RWPE2 (cell line): ENCODE measurements around the gene BMERB1.

ENCODE experiments used
- ATAC-seq: fragments of 200-7000 bp; cut with Tn5 transposase; 3 replicates; pipeline ENCODE4 v1.9.1; 2021; ENCODE audit warnings: low read depth
- DNase-seq: peaks from one replicate; pipeline ENCODE4 v3.0.0-alpha.2; 2020; ENCODE audit warnings: low spot score
- H3K27ac ChIP-seq: fragments of 450-650 bp; 2 replicates; pipeline ENCODE4 v1.5.1; 2017; ENCODE audit warnings: mild to moderate bottlenecking; ENCODE audit not compliant: poor library complexity, severe bottlenecking
- H3K27me3 ChIP-seq: fragments of 250-450 bp; sonication (Bioruptor Pico); 2 replicates; pipeline ENCODE4 v1.5.1; 2021; ENCODE audit warnings: mild to moderate bottlenecking, moderate library complexity; ENCODE audit not compliant: insufficient read depth, poor library complexity, severe bottlenecking
- H3K36me3 ChIP-seq: fragments of 250-450 bp; sonication (Bioruptor Pico); 2 replicates; pipeline ENCODE4 v1.5.1; 2020; ENCODE audit warnings: low read depth, mild to moderate bottlenecking, moderate library complexity
- H3K4me1 ChIP-seq: fragments of 250-450 bp; sonication (Bioruptor Pico); 2 replicates; pipeline ENCODE4 v1.5.1; 2021; ENCODE audit warnings: mild to moderate bottlenecking, moderate library complexity; ENCODE audit not compliant: insufficient read depth, poor library complexity, severe bottlenecking
- H3K4me3 ChIP-seq: fragments of 250-450 bp; sonication (Bioruptor Pico); 2 replicates; pipeline ENCODE4 v1.5.1; 2021; ENCODE audit warnings: mild to moderate bottlenecking, moderate library complexity; ENCODE audit not compliant: severe bottlenecking
- H3K9me3 ChIP-seq: fragments of 250-450 bp; sonication (Bioruptor Pico); 2 replicates; pipeline ENCODE4 v1.5.1; 2021; ENCODE audit warnings: mild to moderate bottlenecking, moderate library complexity; ENCODE audit not compliant: severe bottlenecking
- CTCF ChIP-seq: fragments of 450-650 bp; IDR thresholded peaks from one replicate; pipeline ENCODE4 v1.5.1; 2017; ENCODE audit warnings: mild to moderate bottlenecking, moderate library complexity; ENCODE audit not compliant: poor library complexity, severe bottlenecking

The BMERB1 gene

DNA sequence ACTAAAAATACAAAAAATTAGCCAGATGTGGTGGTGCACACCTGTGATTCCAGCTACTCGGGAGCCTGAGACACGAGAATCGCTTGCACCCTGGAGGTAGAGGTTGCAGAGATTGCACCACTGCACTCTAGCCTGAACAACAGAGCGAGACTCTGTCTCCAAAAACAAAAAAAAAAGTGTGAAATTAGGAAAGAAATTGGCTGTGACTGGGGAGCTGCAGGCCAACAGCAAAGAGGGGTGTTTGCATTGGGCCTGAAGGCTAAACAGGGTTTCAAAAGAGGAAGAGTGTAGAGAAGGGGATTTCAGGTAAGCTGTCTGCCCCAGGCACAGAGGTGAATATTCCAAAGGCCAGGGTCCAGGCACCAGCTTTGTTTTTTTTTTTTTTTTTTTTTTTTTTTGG lies 9.4 kb downstream of the BMERB1 start:
- no peaks in the 10 kb centered on the region for H3K36me3 ChIP-seq
- ATAC-seq, result no peak
- peaks cover 19% of the 10 kb centered on the region for H3K4me1 ChIP-seq
- no peaks in the 10 kb centered on the region for H3K9me3 ChIP-seq
- H3K27ac ChIP-seq, result no peak overlapping the region
- H3K4me3 ChIP-seq, result no peak overlapping the region
- TF ChIP-seq CTCF, result no peak
- H3K27me3 ChIP-seq, result no peaks in the 10 kb centered on the region
- DNase-seq, result no peak

DNA sequence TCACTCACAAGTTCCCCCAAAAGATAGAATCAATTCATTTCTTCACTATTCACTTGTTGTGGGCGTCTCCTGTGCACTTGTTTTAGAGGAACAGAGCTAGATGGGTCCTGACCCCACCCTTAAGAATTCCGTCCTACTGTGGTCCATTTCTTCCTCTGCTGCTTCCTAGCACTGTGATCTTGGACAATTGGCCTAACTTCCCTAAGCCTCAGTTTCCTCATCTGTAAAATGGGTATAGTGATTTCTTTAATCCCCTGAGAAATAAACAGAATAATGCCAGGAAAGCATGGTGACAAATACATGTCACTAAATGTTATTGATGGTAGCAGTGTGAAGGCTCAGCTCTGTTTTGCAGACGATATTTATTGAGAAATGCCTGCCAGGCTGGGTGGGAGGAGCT lies 9.9 kb downstream of the BMERB1 start:
- no peaks in the 10 kb centered on the region for H3K9me3 ChIP-seq
- DNase-seq, result no peak
- no peak overlapping the region for H3K4me3 ChIP-seq
- H3K36me3 ChIP-seq, result no peaks in the 10 kb centered on the region
- TF ChIP-seq CTCF, result no peak
- H3K27ac ChIP-seq, result no peak overlapping the region
- no peak for ATAC-seq
- peaks cover 19% of the 10 kb centered on the region for H3K4me1 ChIP-seq
- H3K27me3 ChIP-seq, result no peaks in the 10 kb centered on the region

DNA sequence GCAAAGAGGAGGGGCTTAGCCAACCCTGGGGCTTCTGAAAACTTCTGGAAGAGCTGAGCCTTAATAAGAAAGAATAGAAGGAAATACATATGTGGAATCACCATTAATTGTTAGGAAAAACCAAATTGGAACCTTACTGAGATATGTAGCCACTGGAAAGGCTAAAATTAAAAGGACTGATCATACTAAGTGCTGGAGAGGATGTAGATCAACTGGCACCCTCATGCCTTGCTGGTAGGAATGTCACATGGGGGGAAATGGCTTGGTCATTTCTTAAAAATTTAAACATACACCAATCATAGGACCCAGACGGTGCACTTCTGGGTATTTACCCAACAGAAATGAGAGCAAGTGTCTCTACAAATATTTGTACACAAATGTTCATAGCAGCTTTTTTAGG lies 11.1 kb downstream of the BMERB1 start:
- no peaks in the 10 kb centered on the region for H3K9me3 ChIP-seq
- H3K27me3 ChIP-seq, result no peaks in the 10 kb centered on the region
- DNase-seq (no peak), ATAC-seq (no peak)
- no peak overlapping the region for H3K27ac ChIP-seq
- no peak overlapping the region for H3K4me3 ChIP-seq
- TF ChIP-seq CTCF, result no peak
- no peaks in the 10 kb centered on the region for H3K36me3 ChIP-seq
- peaks cover 11% of the 10 kb centered on the region for H3K4me1 ChIP-seq

DNA sequence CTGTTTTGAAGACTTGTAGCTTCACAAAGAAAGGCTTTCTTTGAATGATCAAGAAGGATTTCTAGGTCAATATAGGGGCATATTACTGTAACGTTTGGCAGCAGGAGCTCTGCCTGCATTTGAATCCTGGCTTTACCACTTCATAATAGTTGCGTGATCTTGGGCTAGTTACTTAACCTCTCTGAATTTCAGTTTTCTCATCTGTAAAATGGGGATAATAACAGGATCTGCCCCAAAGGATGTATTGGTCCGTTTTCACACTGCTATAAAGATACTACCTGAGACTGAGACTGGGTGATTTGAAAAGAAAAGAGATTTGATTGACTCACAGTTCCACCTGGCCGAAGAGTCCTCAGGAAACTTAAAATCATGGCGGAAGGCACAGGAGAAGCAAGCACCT lies 12.5 kb downstream of the BMERB1 start:
- no peak for DNase-seq
- TF ChIP-seq CTCF, result no peak
- Histone ChIP-seq H3K36me3 (no peaks in the 10 kb centered on the region), H3K9me3 (no peaks in the 10 kb centered on the region), H3K4me3 (no peak overlapping the region), H3K4me1 (peaks cover 4% of the 10 kb centered on the region), H3K27me3 (no peaks in the 10 kb centered on the region), H3K27ac (no peak overlapping the region)
- ATAC-seq, result no peak

DNA sequence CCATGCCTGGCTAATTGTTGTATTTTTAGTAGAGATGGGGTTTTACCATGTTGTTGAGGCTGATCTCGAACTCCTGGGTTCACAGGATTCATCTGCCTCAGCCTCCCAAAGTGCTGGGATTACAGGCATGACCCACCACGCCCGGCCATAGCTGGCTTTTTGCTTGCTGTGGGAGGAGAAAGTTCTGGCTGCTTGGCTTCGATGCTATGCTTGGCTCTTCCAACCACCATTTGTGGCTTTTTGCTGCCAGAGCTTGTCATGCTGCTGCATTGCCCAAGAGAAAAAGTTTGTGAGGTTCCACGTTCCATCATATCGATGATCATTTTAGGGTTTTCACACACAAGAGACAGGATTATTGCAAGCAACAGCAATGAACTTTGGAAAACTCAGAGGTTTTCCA lies 16.2 kb downstream of the BMERB1 start:
- Histone ChIP-seq H3K27ac (no peak overlapping the region), H3K9me3 (no peaks in the 10 kb centered on the region), H3K27me3 (no peaks in the 10 kb centered on the region), H3K36me3 (no peaks in the 10 kb centered on the region), H3K4me1 (no peaks in the 10 kb centered on the region), H3K4me3 (no peak overlapping the region)
- ATAC-seq (no peak), DNase-seq (no peak)
- TF ChIP-seq CTCF, result no peak
